Fibroblast of villous mesenchyme (primary cell): ENCODE results near the gene BPIFB1. TPM values are rescaled to one million over a fixed set of nuclear protein-coding genes. Genes with fewer than 3 reads are reported as not detected.

Experiments
- DNase-seq: peaks from one replicate; pipeline ENCODE4 v3.0.0-alpha.2; 2010; ENCODE audit warnings: low read depth
- H3K4me3 ChIP-seq: 2 replicates; pipeline ENCODE4 v1.5.1; 2011; ENCODE audit warnings: low read depth, mild to moderate bottlenecking, low read length
- total RNA-seq: library from RNA; depleted of rRNA; stranded (reverse); fragments of >200 nt; gene quantifications from 2 replicates; pipeline ENCODE4 v1.2.3, GENCODE V29; 2012
- TF ChIP-seq, protein P1 (sequence below): IDR thresholded peaks from 2 replicates; pipeline ENCODE4 v1.5.1; 2012; ENCODE audit warnings: low read depth, mild to moderate bottlenecking, low read length; ENCODE audit not compliant: insufficient read depth

BPIFB1 gene
- total RNA-seq, 1 donor: not detected

DNA sequence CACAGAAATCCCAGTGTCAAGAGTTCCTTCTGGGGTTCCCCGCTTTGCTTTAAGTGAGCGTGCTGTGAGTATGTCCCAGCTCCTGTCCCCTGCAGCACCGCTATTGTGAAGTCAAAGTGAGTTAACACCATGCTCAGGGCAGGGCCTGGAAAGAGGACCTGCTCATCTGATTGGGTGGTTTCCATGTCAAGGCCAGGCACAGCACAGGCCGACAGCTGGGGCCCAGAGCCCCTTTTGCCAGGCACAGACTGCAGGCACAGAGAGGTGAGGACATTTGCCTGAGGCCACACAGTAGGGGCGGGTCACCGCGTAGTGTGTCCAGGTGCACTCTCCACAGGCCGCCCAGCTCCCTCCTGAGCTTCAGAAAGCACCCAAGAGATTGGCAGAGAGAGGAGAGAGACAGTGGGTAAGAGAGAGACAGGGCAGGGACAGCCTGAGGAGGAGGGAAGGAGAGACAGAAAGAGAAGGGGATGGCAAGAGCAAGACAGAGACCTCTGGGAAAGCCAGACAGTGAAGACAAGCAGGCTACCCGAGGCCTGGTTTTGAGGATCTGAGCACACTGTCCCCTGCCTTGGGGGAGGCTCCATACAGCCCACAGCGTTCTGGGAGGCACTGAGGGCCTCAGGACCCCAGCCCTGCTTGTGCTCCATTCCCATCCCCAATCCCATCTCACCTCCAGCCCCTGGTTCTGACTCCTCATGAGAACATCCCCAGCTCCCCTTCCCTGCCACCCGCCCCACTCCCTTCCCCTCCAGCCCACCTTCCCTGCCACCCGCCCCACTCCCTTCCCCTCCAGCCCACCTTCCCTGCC lies 6.5 kb upstream of the BPIFB1 start:
- no peak overlapping the region for H3K4me3 ChIP-seq
- no peak for DNase-seq
- TF ChIP-seq, protein P1, sequence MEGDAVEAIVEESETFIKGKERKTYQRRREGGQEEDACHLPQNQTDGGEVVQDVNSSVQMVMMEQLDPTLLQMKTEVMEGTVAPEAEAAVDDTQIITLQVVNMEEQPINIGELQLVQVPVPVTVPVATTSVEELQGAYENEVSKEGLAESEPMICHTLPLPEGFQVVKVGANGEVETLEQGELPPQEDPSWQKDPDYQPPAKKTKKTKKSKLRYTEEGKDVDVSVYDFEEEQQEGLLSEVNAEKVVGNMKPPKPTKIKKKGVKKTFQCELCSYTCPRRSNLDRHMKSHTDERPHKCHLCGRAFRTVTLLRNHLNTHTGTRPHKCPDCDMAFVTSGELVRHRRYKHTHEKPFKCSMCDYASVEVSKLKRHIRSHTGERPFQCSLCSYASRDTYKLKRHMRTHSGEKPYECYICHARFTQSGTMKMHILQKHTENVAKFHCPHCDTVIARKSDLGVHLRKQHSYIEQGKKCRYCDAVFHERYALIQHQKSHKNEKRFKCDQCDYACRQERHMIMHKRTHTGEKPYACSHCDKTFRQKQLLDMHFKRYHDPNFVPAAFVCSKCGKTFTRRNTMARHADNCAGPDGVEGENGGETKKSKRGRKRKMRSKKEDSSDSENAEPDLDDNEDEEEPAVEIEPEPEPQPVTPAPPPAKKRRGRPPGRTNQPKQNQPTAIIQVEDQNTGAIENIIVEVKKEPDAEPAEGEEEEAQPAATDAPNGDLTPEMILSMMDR: no peak

DNA sequence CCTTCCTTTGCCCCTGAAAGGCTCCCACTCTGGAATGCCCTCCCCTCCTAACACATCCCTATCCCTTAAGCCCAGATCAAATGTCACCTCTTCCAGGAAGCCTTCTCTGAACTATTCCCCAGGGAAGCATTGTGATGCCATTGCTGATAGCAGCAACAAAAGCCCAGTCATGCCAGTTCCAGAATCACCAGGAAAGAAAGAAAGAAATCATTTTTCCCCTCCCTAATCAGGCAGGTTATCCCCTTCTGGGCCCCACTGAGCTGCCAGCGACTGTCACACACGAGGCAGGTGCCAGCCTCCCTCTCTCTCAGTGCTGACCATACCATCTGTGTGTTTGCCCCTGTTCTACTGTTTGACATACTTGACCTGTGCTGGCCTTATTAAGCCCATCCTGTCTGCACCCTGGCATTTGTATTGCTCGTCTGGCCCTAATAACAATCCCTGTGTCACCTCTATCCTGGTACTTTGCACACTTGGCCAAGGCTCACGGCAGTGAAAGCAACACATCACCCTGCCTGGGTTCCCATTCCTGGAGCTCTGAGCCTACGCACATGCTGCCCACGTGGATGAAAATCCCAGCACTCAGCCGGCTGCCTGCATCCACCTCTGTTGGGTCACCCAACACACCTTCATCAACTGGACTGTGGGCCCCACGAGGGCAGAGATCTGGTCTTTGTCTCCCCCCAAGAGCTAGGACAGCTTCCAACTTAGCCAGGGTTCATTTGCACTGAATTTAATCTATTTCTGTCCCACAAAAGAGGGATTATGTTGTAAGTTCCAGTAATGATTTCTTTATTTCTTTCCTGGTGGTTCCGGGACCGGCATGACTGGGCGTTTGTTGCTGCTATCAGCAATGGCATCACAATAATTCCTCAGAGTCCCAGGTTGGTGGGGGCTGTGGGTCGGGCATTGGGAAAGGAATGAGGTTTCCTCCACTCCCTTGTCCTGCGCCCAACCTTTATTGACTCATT lies 5.3 kb upstream of the BPIFB1 start:
- H3K4me3 ChIP-seq: no peak overlapping the region
- no peak for DNase-seq
- TF ChIP-seq, protein P1: no peak

DNA sequence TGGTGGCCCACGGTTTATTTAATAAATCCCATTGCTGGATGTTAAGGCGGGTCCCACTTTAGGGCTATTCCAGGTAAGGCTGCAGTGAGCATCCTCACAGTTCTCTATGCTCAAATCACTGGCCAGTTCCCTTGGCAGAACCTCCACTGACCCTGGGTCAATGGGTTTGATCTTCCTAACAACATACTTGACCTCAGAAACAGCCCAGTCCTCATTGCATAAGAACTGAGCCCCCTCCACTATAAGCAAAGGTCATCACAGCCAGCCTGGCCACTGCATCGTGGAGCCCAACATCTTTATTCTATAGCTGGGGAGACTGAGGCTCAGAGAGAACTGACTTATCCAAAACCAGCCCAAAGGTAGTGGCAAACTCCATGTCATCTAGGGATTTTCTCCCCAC lies 4.3 kb upstream of the BPIFB1 start:
- H3K4me3 ChIP-seq: no peak overlapping the region
- TF ChIP-seq, protein P1: no peak
- DNase-seq: no peak

DNA sequence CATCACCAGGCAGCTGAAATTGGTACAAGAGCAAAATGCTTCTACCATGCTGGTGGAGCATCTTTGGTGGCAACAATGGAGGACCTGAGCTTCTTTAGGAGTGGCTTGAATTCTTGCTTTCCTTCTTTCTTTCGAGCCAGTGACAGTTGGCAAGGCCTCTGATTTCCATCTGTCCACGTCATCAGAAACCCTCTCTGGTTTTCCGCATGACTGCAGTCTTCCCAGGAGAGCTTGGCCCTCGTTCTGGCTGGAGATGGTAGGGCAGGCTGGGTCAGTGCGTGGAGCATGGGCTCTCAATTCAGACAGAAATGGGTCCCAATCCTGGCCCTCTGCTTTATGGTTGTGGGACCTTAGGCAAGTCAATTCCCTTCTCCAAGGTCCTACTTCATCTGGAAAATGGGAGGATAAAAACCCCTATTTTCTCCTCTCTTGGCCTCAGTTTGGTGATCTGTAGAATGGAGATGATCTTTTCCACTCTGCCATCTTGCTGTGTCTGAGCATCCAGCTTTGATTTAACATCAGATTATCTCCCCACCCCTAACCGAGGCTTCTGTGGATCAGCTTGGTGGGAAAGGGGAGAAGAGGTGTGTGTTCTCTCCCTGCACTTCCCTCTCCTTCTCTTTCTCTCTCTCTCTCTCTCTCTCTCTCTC lies 3.6 kb upstream of the BPIFB1 start:
- TF ChIP-seq, protein P1: no peak
- H3K4me3 ChIP-seq: no peak overlapping the region
- DNase-seq: no peak

DNA sequence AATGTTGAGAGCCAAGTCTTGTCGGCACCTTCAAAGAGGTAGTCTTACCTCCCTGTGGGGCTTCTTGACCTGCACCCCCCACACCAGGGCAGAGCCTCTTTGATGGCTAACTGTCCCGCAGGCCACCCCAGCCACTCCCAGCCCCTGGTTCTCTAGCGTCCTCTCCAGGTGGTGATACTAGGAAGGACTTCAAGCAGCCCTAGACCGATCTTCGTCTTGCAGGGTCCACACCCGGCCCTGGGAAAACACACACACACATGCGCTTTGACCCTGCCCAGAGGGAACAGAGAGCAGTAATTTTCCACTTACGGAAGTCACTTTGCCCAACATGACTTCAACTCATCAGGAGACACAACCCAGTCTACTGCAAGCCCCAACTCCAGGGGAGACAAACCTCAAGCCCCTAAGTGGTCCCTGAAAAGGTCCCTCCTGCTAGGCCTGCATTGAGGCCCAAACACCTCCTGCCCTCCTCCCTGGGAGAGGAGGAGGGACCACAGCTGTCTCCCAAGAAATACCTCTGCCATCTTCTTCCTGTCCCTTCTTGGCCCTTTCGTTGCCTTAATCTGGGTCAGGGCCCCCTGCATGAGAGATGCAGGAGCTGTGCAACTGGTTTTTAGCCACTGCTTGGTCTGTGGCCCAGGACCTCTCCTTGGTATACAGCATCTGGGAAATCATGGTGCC lies 2.9 kb upstream of the BPIFB1 start:
- DNase-seq: no peak
- no peak overlapping the region for H3K4me3 ChIP-seq
- TF ChIP-seq, protein P1: no peak

DNA sequence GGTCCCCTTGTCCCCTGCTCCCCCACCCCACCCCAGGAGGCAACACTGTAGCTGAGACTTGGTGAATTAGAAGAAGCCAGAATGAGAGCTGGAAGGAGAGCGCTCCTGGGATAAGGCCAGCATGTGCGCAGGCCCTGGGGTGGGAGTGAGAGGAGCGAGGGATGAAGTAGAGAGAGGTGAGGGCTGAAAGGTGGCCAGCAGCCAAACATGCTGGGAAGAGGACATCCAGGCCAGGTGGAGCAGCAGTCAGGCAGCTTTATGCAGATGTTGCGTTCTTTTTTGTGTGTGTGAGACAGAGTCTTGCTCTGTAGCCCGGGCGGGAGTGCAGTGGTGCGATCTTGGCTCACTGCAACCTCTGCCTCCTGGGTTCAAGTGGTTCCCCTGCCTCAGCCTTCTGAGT lies 2.2 kb upstream of the BPIFB1 start:
- no peak for DNase-seq
- no peak overlapping the region for H3K4me3 ChIP-seq
- TF ChIP-seq, protein P1: no peak
